Neural progenitor cell (in vitro differentiated cells): ENCODE results near the gene LURAP1L.

Experiments used
- CTCF ChIP-seq: fragments of 200-600 bp; sonication (generic); IDR thresholded peaks from 2 replicates; pipeline ENCODE4 v1.5.1; 2017; ENCODE audit warnings: antibody characterized with exemption, mild to moderate bottlenecking
- EZH2 ChIP-seq: fragments of 200-600 bp; sonication (generic); IDR thresholded peaks from 2 replicates; pipeline ENCODE4 v1.6.1; 2017; ENCODE audit warnings: antibody characterized with exemption, mild to moderate bottlenecking, moderate library complexity
- EZH2phosphoT487 ChIP-seq: fragments of 200-600 bp; sonication (generic); IDR thresholded peaks from 2 replicates; pipeline ENCODE4 v1.6.1; 2017; ENCODE audit warnings: antibody characterized with exemption

DNA sequence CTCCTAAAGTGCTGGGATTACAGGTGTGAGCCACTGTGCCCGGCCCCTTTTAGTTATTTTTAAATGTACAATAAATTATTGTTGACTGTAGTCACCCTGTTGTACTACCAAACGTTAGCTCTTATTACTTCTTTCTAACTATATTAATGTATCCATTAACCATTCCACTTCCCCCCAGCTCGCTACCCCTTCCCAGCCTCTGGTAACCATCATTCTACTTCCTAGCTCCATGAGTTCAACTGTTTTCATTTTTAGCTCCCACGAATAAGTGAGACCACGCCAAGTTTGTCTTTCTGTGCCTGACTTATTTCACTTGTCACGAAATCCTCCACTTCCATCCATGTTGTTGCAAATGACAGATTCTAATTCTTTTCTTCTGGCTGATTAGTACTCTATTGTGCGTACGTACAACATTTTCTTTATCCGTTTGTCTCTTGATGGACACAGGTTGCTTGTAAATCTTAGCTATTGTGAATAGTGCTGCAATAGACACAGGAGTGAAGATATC is 6.5 kb downstream of the LURAP1L start:
- TF ChIP-seq CTCF (no peak), EZH2 (no peak), EZH2phosphoT487 (no peak)
